GM12878 (cell line): ENCODE measurements around the gene PRPSAP2. TPM values are rescaled to one million over a fixed set of nuclear protein-coding genes. Genes with fewer than 3 reads are reported as not detected.

Source experiments
- ATAC-seq: fragments of 200-7000 bp; cut with Tn5 transposase; 3 replicates; pipeline ENCODE4 v1.9.1; 2020; ENCODE audit warnings: mild to moderate bottlenecking, moderate library complexity
- BruUV-seq: library from RNA; stranded (reverse); fragments of 400-500 nt; replicated peaks from 2 replicates; lab custom pipeline; 2021; lab: Mats Ljungman, UMichigan
- CTCF ChIA-PET: fragments of 300-600 bp; sonication (Branson Sonifier 250); formaldehyde crosslinking; extraction: SDS; loops from one replicate; lab custom pipeline; 2021; ENCODE audit warnings: inconsistent platforms; lab: Yijun Ruan, JAX
- POLR2A ChIA-PET: fragments of 350-600 bp; formaldehyde crosslinking; extraction: SDS; loops from one replicate; lab custom pipeline; 2021; ENCODE audit warnings: inconsistent platforms; lab: Charles Lee
- RAD21 ChIA-PET: fragments of 300-600 bp; sonication (Branson Sonifier 250); formaldehyde crosslinking; loops from one replicate; lab custom pipeline; 2023; ENCODE audit warnings: antibody characterized with exemption; ENCODE audit not compliant: unreplicated experiment; lab: Charles Lee
- SMC1A ChIA-PET: fragments of 300-600 bp; sonication (Branson Sonifier 250); formaldehyde crosslinking; loops from one replicate; lab custom pipeline; 2023; ENCODE audit not compliant: unreplicated experiment, uncharacterized antibody; lab: Charles Lee
- DNase-seq: peaks from one replicate; pipeline ENCODE4 v3.0.0-alpha.2; 2011; ENCODE audit warnings: low read depth, low spot score
- FAIRE-seq: peaks from 3 replicates; lab custom pipeline; 2011; peaks lifted over from hg19 to GRCh38; lab: Jason Lieb, UNC
- H2AFZ ChIP-seq: 2 replicates; pipeline ENCODE4 v1.6.0; 2011; ENCODE audit warnings: low read depth, low read length, control low read depth; ENCODE audit not compliant: control insufficient read depth
- H3K27ac ChIP-seq: 2 replicates; pipeline ENCODE4 v1.5.1; 2011; ENCODE audit warnings: control low read depth; ENCODE audit not compliant: control insufficient read depth, insufficient read depth
- H3K27me3 ChIP-seq, 2 experiments: replicated peaks in 1 of 2; 2 replicates each; pipeline versions ENCODE4 v1.6.0 to v1.6.1; 2011; ENCODE audit warnings: low read length in 1 of 2; ENCODE audit not compliant: control insufficient read depth in 2 of 2, insufficient read depth in 2 of 2
- H3K36me3 ChIP-seq, 2 experiments: 2 replicates each; pipeline ENCODE4 v1.5.1; 2011; ENCODE audit warnings: low read length in 1 of 2; ENCODE audit not compliant: control insufficient read depth in 2 of 2, insufficient read depth in 2 of 2
- H3K4me1 ChIP-seq: 2 replicates; pipeline ENCODE4 v1.6.1; 2011; ENCODE audit warnings: mild to moderate bottlenecking, low read length, moderate library complexity, mixed read lengths; ENCODE audit not compliant: control insufficient read depth, insufficient read depth
- H3K4me2 ChIP-seq: 2 replicates; pipeline ENCODE4 v1.6.0; 2011; ENCODE audit warnings: control low read depth; ENCODE audit not compliant: control insufficient read depth, insufficient read depth
- H3K4me3 ChIP-seq: fragments of 200-600 bp; sonication (generic); 2 replicates; pipeline ENCODE4 v1.5.1; 2016
- H3K79me2 ChIP-seq: 2 replicates; pipeline ENCODE4 v1.6.0; 2011; ENCODE audit warnings: low read length; ENCODE audit not compliant: control insufficient read depth, insufficient read depth
- H3K9ac ChIP-seq: 2 replicates; pipeline ENCODE4 v1.8.0; 2011; ENCODE audit warnings: low read length, control low read depth, mixed read lengths; ENCODE audit not compliant: control insufficient read depth, insufficient read depth
- H3K9me3 ChIP-seq: replicated peaks from 3 replicates; pipeline ENCODE4 v1.5.1; 2011; ENCODE audit warnings: mild to moderate bottlenecking, low read length; ENCODE audit not compliant: control insufficient read depth, insufficient read depth
- H4K20me1 ChIP-seq: 2 replicates; pipeline ENCODE4 v1.6.0; 2011; ENCODE audit not compliant: control insufficient read depth, insufficient read depth
- ASH2L ChIP-seq: fragments of 300-600, 200-600 bp; sonication (generic); IDR thresholded peaks from 2 replicates; pipeline ENCODE4 v1.6.1; 2017; ENCODE audit warnings: low read depth, mild to moderate bottlenecking, borderline replicate concordance
- HCFC1 ChIP-seq: fragments of 150-350 bp; IDR thresholded peaks from 2 replicates; pipeline ENCODE4 v1.6.1; 2014; ENCODE audit warnings: low read length
- HDGF ChIP-seq: fragments of 450-650 bp; IDR thresholded peaks from 2 replicates; pipeline ENCODE4 v1.6.1; 2016; ENCODE audit warnings: antibody characterized with exemption
- JUND ChIP-seq: IDR thresholded peaks from 2 replicates; pipeline ENCODE4 v1.6.1; 2012; ENCODE audit warnings: low read depth, mild to moderate bottlenecking, low read length, improper control_type of control experiment, moderate library complexity
- MTA3 ChIP-seq: IDR thresholded peaks from 2 replicates; pipeline ENCODE4 v1.6.1; 2012; ENCODE audit warnings: low read length, inconsistent platforms, borderline replicate concordance
- MYC ChIP-seq: IDR thresholded peaks from 2 replicates; pipeline ENCODE4 v1.6.1; 2011; ENCODE audit warnings: mild to moderate bottlenecking, low read length, moderate library complexity, inconsistent platforms; ENCODE audit not compliant: insufficient read depth, insufficient replicate concordance, insufficient read length, severe bottlenecking
- RFX5 ChIP-seq: IDR thresholded peaks from 2 replicates; pipeline ENCODE4 v1.6.1; 2011; ENCODE audit warnings: low read depth, low read length, improper control_type of control experiment
- SMAD1 ChIP-seq: fragments of 450-650 bp; IDR thresholded peaks from 2 replicates; pipeline ENCODE4 v1.6.1; 2018; ENCODE audit warnings: mild to moderate bottlenecking, low read depth; ENCODE audit not compliant: partially characterized antibody
- STAT3 ChIP-seq: IDR thresholded peaks from 2 replicates; pipeline ENCODE4 v1.6.1; 2011; ENCODE audit warnings: low read depth, low read length, improper control_type of control experiment
- TAF1 ChIP-seq: IDR thresholded peaks from 2 replicates; pipeline ENCODE4 v1.6.1; 2011; ENCODE audit warnings: mild to moderate bottlenecking, low read depth, low read length, borderline replicate concordance
- TCF3 ChIP-seq: IDR thresholded peaks from 2 replicates; pipeline ENCODE4 v1.6.1; 2012; ENCODE audit warnings: low read depth, mild to moderate bottlenecking, low read length, borderline replicate concordance; ENCODE audit not compliant: insufficient read depth
- YY1 ChIP-seq: IDR thresholded peaks from 2 replicates; pipeline ENCODE4 v1.6.1; 2011; ENCODE audit warnings: low read depth, mild to moderate bottlenecking, low read length
- ZNF207 ChIP-seq: fragments of 450-650 bp; IDR thresholded peaks from 2 replicates; pipeline ENCODE4 v1.6.1; 2014; ENCODE audit warnings: antibody characterized with exemption, mild to moderate bottlenecking, borderline replicate concordance
- WGBS: methylation state at CpG from one replicate; pipeline ENCODE4 v1.1.6; 2016; ENCODE audit warnings: low lambda C conversion rate; ENCODE audit not compliant: insufficient replicate concordance, insufficient coverage; ENCODE audit errors: missing lambda C conversion rate; 5-methylcytosine and 5-hydroxymethylcytosine counted together
- in situ Hi-C: fragments of 300-500 bp; cut with MboI; formaldehyde crosslinking; loops from 9 replicates; pipeline ENCODE4 v1.14.3; 2018; ENCODE audit warnings: mixed read lengths
- intact Hi-C: fragments of 100-400 bp; cut with micrococcal nuclease; formaldehyde crosslinking; loops from one replicate; pipeline ENCODE4 v1.14.2; 2022; ENCODE audit not compliant: unreplicated experiment
- polyA plus RNA-seq, 11 experiments: library from polyadenylated mRNA; depleted of rRNA in 4 of 11; unstranded in 6 of 11; stranded (reverse) in 5 of 11; fragments of >200 nt; fragmentation: Nextera tagmentation in 4 of 11; fragmentation: Illumina TruSeq in 1 of 11; extraction: Ambion mirVana in 4 of 11; extraction: Trizol in 1 of 11; gene quantifications; 1 replicate in 1 of 11; 2 replicates in 10 of 11; pipeline versions ENCODE4 v1.2.1 to v1.2.3, GENCODE V29; 2011 to 2016; ENCODE audit warnings: inconsistent platforms in 2 of 11, missing spikeins in 2 of 11, low read depth in 1 of 11
- total RNA-seq, 4 experiments: library from RNA; depleted of rRNA in 3 of 4; stranded (reverse); fragments of >200 nt in 3 of 4; fragmentation: Illumina TruSeq in 1 of 4; extraction: Trizol in 1 of 4; gene quantifications; 2 replicates each; pipeline versions ENCODE4 v1.2.1 to v1.2.3, GENCODE V29; 2013 to 2021
- TF ChIP-seq, protein P1 (sequence below): IDR thresholded peaks from 2 replicates; pipeline ENCODE4 v1.6.1; 2011; ENCODE audit warnings: mild to moderate bottlenecking, low read depth, low read length, moderate library complexity; ENCODE audit not compliant: insufficient replicate concordance

PRPSAP2 gene
- total and polyA plus RNA-seq, 10 of the 15 experiments (the other 5 are each of a cell fraction or from before 2014, with no cell fraction given), result 33.2 to 102 (median 83.8) TPM

DNA sequence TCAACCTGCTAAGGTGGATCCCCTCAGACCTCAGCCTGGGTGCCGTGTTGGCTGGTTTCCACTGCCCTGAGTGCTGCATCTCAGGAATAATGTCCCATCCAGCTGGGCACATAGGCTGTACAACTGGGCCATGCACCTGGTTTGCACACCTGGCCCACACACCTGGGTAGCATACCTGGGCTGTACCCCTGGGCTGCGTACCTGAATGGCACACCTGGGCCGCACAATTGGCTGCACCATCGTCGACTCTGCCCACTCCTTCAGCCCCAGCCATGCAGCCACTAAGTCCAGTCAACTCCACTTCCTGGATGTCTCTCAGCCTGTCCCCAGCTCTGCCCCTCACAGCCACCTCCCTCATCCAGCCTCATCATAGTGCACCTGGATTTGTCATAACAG lies 101.9 kb downstream of the PRPSAP2 start:
- no peak overlapping the region for H3K4me2 ChIP-seq
- H3K9ac ChIP-seq, result no peak overlapping the region
- no peaks in the 10 kb centered on the region for H3K36me3 ChIP-seq
- no peak for FAIRE-seq
- ChIA-PET SMC1A (no interaction called here), POLR2A (no interaction called here), CTCF (interaction anchor here (1.4 to 2.4 kb wide), 6 partner anchors 10 to 334 kb away, joined by 5 to 14 read pairs (median 8); no protein-coding TSS in a partner anchor), RAD21 (interaction anchor here (0.6 to 1.1 kb wide), 2 partner anchors 45 to 593 kb away, joined by 3 read pairs; partner anchors contain the start of gene FAM83G)
- H3K4me1 ChIP-seq, result peaks cover 10% of the 10 kb centered on the region
- no peak for ATAC-seq
- no peaks in the 10 kb centered on the region for H3K27me3 ChIP-seq
- no peak overlapping the region for H2AFZ ChIP-seq
- no TSS peak for BruUV-seq
- 96% methylated on average over 5 of the region's 5 CpGs for WGBS
- no peak overlapping the region for H3K27ac ChIP-seq
- intact Hi-C loops, result no loop called here
- in situ Hi-C loops, result no loop called here
- no peak for DNase-seq
- H4K20me1 ChIP-seq, result no peaks in the 10 kb centered on the region
- TF ChIP-seq HCFC1, result no peak
- H3K79me2 ChIP-seq, result no peaks in the 10 kb centered on the region
- H3K4me3 ChIP-seq, result no peak overlapping the region
- no peaks in the 10 kb centered on the region for H3K9me3 ChIP-seq

DNA sequence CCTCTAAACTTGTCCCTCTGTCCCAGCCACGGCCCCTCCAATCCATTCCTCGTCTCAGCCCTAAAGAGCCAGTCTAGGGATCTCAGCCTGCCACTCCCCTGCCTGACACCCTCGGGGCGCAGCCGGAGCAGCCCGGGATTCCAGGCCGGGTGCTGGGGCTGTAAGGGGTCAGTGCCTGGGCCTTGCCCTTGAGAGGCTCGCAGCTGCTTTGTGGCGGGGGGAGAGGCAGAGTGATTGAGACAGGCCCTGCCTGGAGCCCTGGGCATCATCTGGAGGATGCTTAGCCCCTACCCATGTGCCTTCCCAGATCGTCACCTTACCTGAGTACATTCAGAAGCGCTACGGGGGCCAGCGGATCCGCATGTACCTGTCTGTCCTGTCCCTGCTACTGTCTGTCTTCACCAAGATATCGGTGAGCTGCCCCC lies 102.3 kb downstream of the PRPSAP2 start:
- intact Hi-C loops, result no loop called here
- Histone ChIP-seq H3K36me3 (no peaks in the 10 kb centered on the region), H2AFZ (no peak overlapping the region), H4K20me1 (no peaks in the 10 kb centered on the region), H3K4me3 (no peak overlapping the region), H3K4me2 (no peak overlapping the region), H3K27me3 (no peaks in the 10 kb centered on the region), H3K27ac (no peak overlapping the region), H3K9ac (no peak overlapping the region), H3K9me3 (no peaks in the 10 kb centered on the region), H3K79me2 (no peaks in the 10 kb centered on the region), H3K4me1 (peaks cover 10% of the 10 kb centered on the region)
- DNase-seq (no peak), ATAC-seq (no peak), FAIRE-seq (no peak)
- ChIA-PET POLR2A (no interaction called here), RAD21 (interaction anchor here (1.0 to 1.8 kb wide), 9 partner anchors 28 to 335 kb away, joined by 3 to 13 read pairs (median 6); partner anchors contain the start of genes FAM83G and PRPSAP2), SMC1A (interaction anchor here (1.0 to 2.0 kb wide), 5 partner anchors 42 to 99 kb away, joined by 3 to 9 read pairs (median 4); no protein-coding TSS in a partner anchor), CTCF (interaction anchor here (0.6 to 2.4 kb wide), 16 partner anchors 11 to 334 kb away, joined by 3 to 14 read pairs (median 6); no protein-coding TSS in a partner anchor)
- TF ChIP-seq MTA3, result no peak
- no peak for TF ChIP-seq SMAD1
- no peak for TF ChIP-seq ASH2L
- TF ChIP-seq, protein P1, sequence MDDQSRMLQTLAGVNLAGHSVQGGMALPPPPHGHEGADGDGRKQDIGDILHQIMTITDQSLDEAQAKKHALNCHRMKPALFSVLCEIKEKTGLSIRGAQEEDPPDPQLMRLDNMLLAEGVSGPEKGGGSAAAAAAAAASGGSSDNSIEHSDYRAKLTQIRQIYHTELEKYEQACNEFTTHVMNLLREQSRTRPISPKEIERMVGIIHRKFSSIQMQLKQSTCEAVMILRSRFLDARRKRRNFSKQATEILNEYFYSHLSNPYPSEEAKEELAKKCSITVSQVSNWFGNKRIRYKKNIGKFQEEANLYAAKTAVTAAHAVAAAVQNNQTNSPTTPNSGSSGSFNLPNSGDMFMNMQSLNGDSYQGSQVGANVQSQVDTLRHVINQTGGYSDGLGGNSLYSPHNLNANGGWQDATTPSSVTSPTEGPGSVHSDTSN, result no peak
- no peak for TF ChIP-seq TAF1
- TF ChIP-seq YY1, result no peak
- no peak for TF ChIP-seq STAT3
- TF ChIP-seq MYC, result no peak
- TF ChIP-seq HDGF, result no peak
- TF ChIP-seq TCF3, result no peak
- TF ChIP-seq ZNF207, result no peak
- TF ChIP-seq RFX5, result no peak
- TF ChIP-seq JUND, result no peak
- 84% methylated on average over 15 of the region's 15 CpGs for WGBS
- BruUV-seq, result no TSS peak
- in situ Hi-C loops, result no loop called here
